ENCODE measurements around the gene RNASE7.

GRCh38 chr14:21075719-21076437 is 33.7 kb downstream of the RNASE7 start:
- TF ChIP-seq GATA2 (IDR thresholded peaks at IDR 0.05; ENCODE audit: low read depth, low read length) (no peak), GATA3 (IDR thresholded peaks at IDR 0.05; ENCODE audit: low read depth, low read length) (no peak)
